ENCODE results near the gene CYTH2. TPM values are rescaled to one million over a fixed set of nuclear protein-coding genes. Genes with fewer than 3 reads are reported as not detected.

The CYTH2 gene
- total and polyA plus RNA-seq, 8 donors: 25.4 to 54.2 (median 31.5) TPM

DNA sequence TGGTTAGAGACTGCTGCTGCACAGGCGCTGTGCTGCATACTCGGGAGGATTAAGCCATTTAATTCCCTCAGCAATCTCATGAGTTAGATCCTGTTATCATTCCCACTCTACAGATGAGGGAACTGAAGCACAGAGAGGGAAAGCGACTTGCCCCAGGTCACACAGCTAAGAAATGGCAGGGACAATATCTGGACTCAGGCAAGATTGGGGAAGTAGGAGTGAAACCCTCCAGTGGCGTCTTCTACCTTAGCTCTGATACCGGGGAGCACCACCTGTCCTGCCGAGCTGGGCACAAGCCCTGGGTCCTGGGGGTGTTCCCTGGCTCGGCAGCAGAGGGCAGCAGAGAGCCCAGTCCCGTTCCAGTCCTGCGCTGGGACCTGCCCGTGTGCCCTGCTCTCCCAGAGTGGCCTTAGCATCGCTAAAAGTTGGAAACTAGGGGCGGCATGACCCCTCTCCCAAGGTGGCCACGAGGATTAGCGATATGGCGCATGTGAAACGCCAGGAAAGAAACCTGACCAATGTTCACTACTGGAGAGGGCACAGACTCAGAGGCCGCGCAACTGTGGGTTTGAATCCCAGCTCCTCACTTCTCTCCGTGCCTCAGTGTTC, 20.5 kb downstream of the CYTH2 start:
- Histone ChIP-seq H3K36me3 (no peaks in the 10 kb centered on the region), H3K4me3 (no peak overlapping the region), H3K27me3 (no peaks in the 10 kb centered on the region), H3K4me1 (peaks cover 0 to 7% (median 0%) of the 10 kb centered on the region in 3 donors), H3K27ac (no peak overlapping the region), H3K9me3 (no peaks in the 10 kb centered on the region)
- FAIRE-seq (no peak), DNase-seq (peak; percentile 63 to 94 (median 86)), ATAC-seq (peak; percentile 28 to 43 (median 38))
- intact Hi-C loops (cut with DNase I): loop anchor here in 2 of 3 donors (5.0 kb wide), 1 partner anchor 98 kb away; no protein-coding TSS in a partner anchor
- 18 to 21% methylated on average over 19 of the region's 19 CpGs for WGBS, 2 donors
- peak; percentile 79 to 96 (median 93) for TF ChIP-seq CTCF (IDR thresholded peaks at IDR 0.05)

DNA sequence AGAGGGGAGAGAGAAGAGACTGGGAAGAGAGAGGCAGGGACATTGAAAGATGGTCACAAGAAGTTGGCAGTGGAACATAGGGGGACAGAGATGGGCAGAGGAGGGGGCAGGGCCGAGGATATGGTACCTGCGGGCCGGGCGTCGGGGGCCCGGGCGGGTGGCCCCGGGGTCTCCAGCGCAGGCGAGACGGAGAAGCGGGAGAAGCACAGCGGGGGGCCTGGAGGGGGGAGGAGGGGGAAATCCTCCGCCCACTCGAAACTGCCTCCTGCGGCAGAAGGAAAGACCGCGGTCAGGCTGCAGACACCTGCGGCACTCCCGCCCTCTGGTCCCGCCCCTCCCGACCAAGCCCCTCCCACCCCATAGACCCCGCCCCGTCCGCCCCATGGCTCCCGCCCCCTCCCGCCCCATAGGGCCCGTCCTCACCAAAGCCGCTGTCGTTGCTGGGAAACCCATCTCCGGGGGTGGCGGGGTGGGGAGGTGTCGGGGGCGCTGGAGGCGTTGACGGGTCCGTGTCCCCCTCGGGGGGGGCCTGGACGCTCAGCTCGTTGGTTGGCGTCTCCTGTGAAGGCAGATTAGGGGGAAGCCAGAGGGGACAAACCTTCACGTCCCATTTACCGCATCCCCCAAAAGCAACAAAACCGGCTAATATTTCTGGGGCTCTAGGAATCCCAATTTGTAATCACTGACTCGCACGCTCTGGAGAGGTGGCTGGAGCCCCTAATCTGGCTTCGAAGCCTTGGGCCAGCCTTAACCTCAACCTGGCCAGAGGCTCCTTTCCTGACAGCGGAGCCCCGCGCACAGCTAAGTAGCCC, 22.0 kb downstream of the CYTH2 start:
- Histone ChIP-seq H3K4me3 (no peak overlapping the region), H3K27me3 (no peaks in the 10 kb centered on the region), H3K27ac (no peak overlapping the region), H3K36me3 (no peaks in the 10 kb centered on the region), H3K4me1 (peaks cover 0 to 10% (median 0%) of the 10 kb centered on the region in 3 donors), H3K9me3 (no peaks in the 10 kb centered on the region)
- ATAC-seq (no peak), FAIRE-seq (no peak), DNase-seq (peak in 4 of 6 donors; percentile 61 to 76 (median 66))
- WGBS, 2 donors: 10 to 13% methylated on average over 40 to 50 of the region's 50 CpGs
- intact Hi-C loops (cut with DNase I): loop anchor here in 1 of 3 donors (5.0 kb wide), 1 partner anchor 96 kb away; no protein-coding TSS in a partner anchor
- no peak for TF ChIP-seq CTCF (IDR thresholded peaks at IDR 0.05)

DNA sequence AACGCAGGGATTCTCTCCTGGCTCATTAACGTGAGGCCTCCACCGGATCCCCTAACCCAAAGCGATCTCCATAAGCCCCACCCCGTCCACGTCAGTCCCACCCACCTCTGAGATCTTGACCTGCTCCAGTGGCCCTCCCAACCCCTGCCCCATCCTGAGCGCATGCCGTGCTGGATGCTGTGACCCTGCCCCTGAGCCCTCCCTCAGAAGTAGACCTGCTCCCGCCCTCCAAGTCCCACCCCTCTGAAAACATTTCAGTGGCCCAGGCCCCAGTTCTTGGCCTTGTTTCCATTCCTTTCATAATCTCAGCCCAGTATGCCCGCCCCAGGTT, 22.6 kb downstream of the CYTH2 start:
- FAIRE-seq: no peak
- peaks cover 0 to 10% (median 0%) of the 10 kb centered on the region in 3 donors for H3K4me1 ChIP-seq
- DNase-seq: no peak
- H3K9me3 ChIP-seq: no peaks in the 10 kb centered on the region
- WGBS, 2 donors: 44 to 48% methylated on average over 9 to 10 of the region's 10 CpGs
- intact Hi-C loops (cut with DNase I): loop anchor here in 1 of 3 donors (5.0 kb wide), 1 partner anchor 96 kb away; no protein-coding TSS in a partner anchor
- ATAC-seq: no peak
- no peaks in the 10 kb centered on the region for H3K36me3 ChIP-seq
- H3K27me3 ChIP-seq: no peaks in the 10 kb centered on the region
- H3K4me3 ChIP-seq: no peak overlapping the region
- TF ChIP-seq CTCF (IDR thresholded peaks at IDR 0.05): no peak
- H3K27ac ChIP-seq: no peak overlapping the region

DNA sequence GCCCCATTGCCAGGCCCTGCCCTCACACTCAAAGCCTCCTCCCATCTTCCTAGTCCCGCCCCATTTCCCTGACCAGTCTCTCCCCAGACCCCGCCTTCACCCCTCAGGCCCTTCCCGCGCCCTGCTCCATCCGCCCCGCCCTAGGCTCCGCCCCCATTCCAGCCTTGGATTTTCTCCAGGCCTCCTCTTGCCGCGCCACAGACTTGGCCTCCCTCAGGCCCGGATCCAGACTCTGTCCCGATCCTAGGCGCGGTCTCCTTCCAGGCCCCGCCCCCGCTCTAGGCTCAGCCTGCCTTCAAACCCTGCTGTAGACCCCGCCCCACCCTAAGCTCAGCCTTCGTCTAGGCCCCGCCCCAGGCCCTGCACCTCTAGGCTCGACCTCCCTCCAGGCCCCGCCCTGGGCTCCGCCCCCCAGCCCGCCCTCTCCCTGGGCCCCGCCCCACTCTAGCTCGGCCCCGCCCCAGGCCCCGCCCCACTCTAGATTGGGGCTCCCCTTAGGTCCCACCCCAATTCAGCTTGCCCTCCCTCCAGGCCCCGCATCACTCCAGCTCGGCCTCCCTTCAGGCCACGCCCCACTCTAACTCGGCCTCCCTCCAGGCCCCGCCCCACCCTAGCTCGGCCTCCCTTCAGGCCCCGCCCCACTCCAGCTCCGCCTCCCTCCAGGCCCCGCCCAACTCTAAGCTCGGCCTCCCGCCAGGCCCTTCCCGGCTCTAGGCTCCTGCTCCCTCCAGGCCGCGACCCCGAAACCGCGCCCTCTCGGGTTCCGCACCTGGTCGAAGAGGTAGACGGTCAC, 24.0 kb downstream of the CYTH2 start:
- H3K9me3 ChIP-seq: no peaks in the 10 kb centered on the region
- H3K27ac ChIP-seq: peak overlapping the region in 2 of 4 donors; percentile 61 to 66
- intact Hi-C loops (cut with DNase I): loop anchor here in 1 of 3 donors (5.0 kb wide), 1 partner anchor 94 kb away; no protein-coding TSS in a partner anchor
- no peaks in the 10 kb centered on the region for H3K27me3 ChIP-seq
- H3K4me3 ChIP-seq: peak overlapping the region in 3 of 4 donors; percentile 14 to 58 (median 50)
- DNase-seq (peak; percentile 96 to 98 (median 98)), ATAC-seq (peak; percentile 79 to 86 (median 82)), FAIRE-seq (peak; percentile 56)
- no peaks in the 10 kb centered on the region for H3K36me3 ChIP-seq
- TF ChIP-seq CTCF (IDR thresholded peaks at IDR 0.05): no peak
- peaks cover 0 to 10% (median 0%) of the 10 kb centered on the region in 3 donors for H3K4me1 ChIP-seq
- 1% methylated on average over 37 to 47 of the region's 47 CpGs for WGBS, 2 donors
